WTC11 (cell line): ENCODE measurements around the gene CREB3L1. TPM values are rescaled to one million over a fixed set of nuclear protein-coding genes. Genes with fewer than 3 reads are reported as not detected.

Experiments used
- ATAC-seq: fragments of 200-7000 bp; cut with Tn5 transposase; 2 replicates; pipeline ENCODE4 v1.10.0; 2021; ENCODE audit warnings: mild to moderate bottlenecking, moderate library complexity
- CTCF ChIA-PET: fragments of 300-600 bp; sonication (Branson Sonifier 250); formaldehyde crosslinking; loops from one replicate; lab custom pipeline; 2021; ENCODE audit warnings: antibody characterized with exemption; lab: Charles Lee
- POLR2A ChIA-PET: fragments of 350-600 bp; sonication (Branson Sonifier 250); formaldehyde crosslinking; loops from one replicate; lab custom pipeline; 2021; ENCODE audit warnings: antibody characterized with exemption; lab: Charles Lee
- DNase-seq: peaks from one replicate; pipeline ENCODE4 v3.0.0; 2021; ENCODE audit warnings: low spot score
- H3K27ac Mint-ChIP-seq: 2 replicates; pipeline ENCODE4 v1.8.0; 2021; ENCODE audit warnings: mixed read lengths
- H3K27me3 Mint-ChIP-seq: 2 replicates; pipeline ENCODE4 v1.8.0; 2021; ENCODE audit warnings: low read depth, mild to moderate bottlenecking, moderate library complexity, mixed read lengths
- H3K36me3 Mint-ChIP-seq: 2 replicates; pipeline ENCODE4 v1.8.0; 2021; ENCODE audit warnings: mixed read lengths
- H3K4me1 Mint-ChIP-seq: 2 replicates; pipeline ENCODE4 v1.8.0; 2022; ENCODE audit warnings: mixed read lengths
- H3K4me3 Mint-ChIP-seq: 2 replicates; pipeline ENCODE4 v1.8.0; 2021; ENCODE audit warnings: mild to moderate bottlenecking, moderate library complexity, mixed read lengths
- H3K9me3 Mint-ChIP-seq: 2 replicates; pipeline ENCODE4 v1.8.0; 2021; ENCODE audit warnings: mixed read lengths
- GRHL2 ChIP-seq: fragments of 250-450 bp; sonication (Bioruptor Pico); IDR thresholded peaks from 2 replicates; pipeline ENCODE4 v1.8.0; 2022; ENCODE audit warnings: mild to moderate bottlenecking, moderate library complexity; ENCODE audit not compliant: insufficient replicate concordance, severe bottlenecking
- NFE2L1 ChIP-seq: sonication (generic); formaldehyde crosslinking; IDR thresholded peaks from 2 replicates; pipeline ENCODE4 v1.8.1; 2023; ENCODE audit warnings: missing genetic modification reagents
- NR2C2 ChIP-seq: sonication (generic); formaldehyde crosslinking; IDR thresholded peaks from 2 replicates; pipeline ENCODE4 v1.8.0; 2022; ENCODE audit warnings: mild to moderate bottlenecking, missing genetic modification reagents
- OVOL2 ChIP-seq: fragments of 250-450 bp; sonication (Bioruptor Pico); IDR thresholded peaks from 2 replicates; pipeline ENCODE4 v1.9.0; 2021; ENCODE audit warnings: mild to moderate bottlenecking, borderline replicate concordance
- RELA ChIP-seq: sonication (generic); formaldehyde crosslinking; IDR thresholded peaks from 2 replicates; pipeline ENCODE4 v1.8.1; 2022; ENCODE audit warnings: missing genetic modification reagents, mild to moderate bottlenecking, borderline replicate concordance
- SP1 ChIP-seq: sonication (generic); formaldehyde crosslinking; conservative IDR thresholded peaks from 2 replicates; pipeline ENCODE4 v1.8.1; 2022; ENCODE audit warnings: missing genetic modification reagents
- TP53 ChIP-seq: sonication (generic); formaldehyde crosslinking; IDR thresholded peaks from 2 replicates; pipeline ENCODE4 v1.8.1; 2023; ENCODE audit warnings: mild to moderate bottlenecking, missing genetic modification reagents
- ZNF121 ChIP-seq: sonication (generic); formaldehyde crosslinking; IDR thresholded peaks from 2 replicates; pipeline ENCODE4 v1.8.0; 2023; ENCODE audit warnings: missing genetic modification reagents
- ZNF232 ChIP-seq: sonication (generic); formaldehyde crosslinking; IDR thresholded peaks from 2 replicates; pipeline ENCODE4 v1.8.0; 2022; ENCODE audit warnings: mild to moderate bottlenecking, missing genetic modification reagents
- ZNF317 ChIP-seq: sonication (generic); formaldehyde crosslinking; IDR thresholded peaks from 2 replicates; pipeline ENCODE4 v1.8.1; 2023; ENCODE audit warnings: low read depth, mild to moderate bottlenecking, moderate library complexity, missing genetic modification reagents, borderline replicate concordance
- ZNF423 ChIP-seq: fragments of 250-450 bp; sonication (Bioruptor Pico); IDR thresholded peaks from 2 replicates; pipeline ENCODE4 v2.1.2; 2022; ENCODE audit warnings: mild to moderate bottlenecking, moderate library complexity
- total RNA-seq: library from RNA; stranded (reverse); gene quantifications from 3 replicates; pipeline ENCODE4 v1.2.3, GENCODE V29; 2021
- TF ChIP-seq, protein P1 (sequence below): sonication (generic); formaldehyde crosslinking; IDR thresholded peaks from 2 replicates; pipeline ENCODE4 v1.8.1; 2022; ENCODE audit warnings: low read depth, missing genetic modification reagents, borderline replicate concordance
- TF ChIP-seq, protein P2 (sequence below): fragments of 250-450 bp; sonication (Bioruptor Pico); IDR thresholded peaks from 2 replicates; pipeline ENCODE4 v1.9.0; 2021; ENCODE audit warnings: mild to moderate bottlenecking
- TF ChIP-seq, protein P3 (sequence below): sonication (generic); formaldehyde crosslinking; IDR thresholded peaks from 2 replicates; pipeline ENCODE4 v1.8.0; 2023; ENCODE audit warnings: missing genetic modification reagents
- TF ChIP-seq, protein P4 (sequence below): fragments of 250-450 bp; sonication (Bioruptor Pico); IDR thresholded peaks from 2 replicates; pipeline ENCODE4 v2.1.2; 2022; ENCODE audit warnings: mild to moderate bottlenecking, moderate library complexity
- TF ChIP-seq, protein P5 (sequence below): sonication (generic); formaldehyde crosslinking; IDR thresholded peaks from 2 replicates; pipeline ENCODE4 v1.8.0; 2022; ENCODE audit warnings: missing genetic modification reagents
- TF ChIP-seq, protein P6 (sequence below): sonication (generic); formaldehyde crosslinking; IDR thresholded peaks from 2 replicates; pipeline ENCODE4 v1.8.1; 2022; ENCODE audit warnings: low read depth, mild to moderate bottlenecking, moderate library complexity, missing genetic modification reagents, borderline replicate concordance

The CREB3L1 gene
- total RNA-seq, 1 experiment from 2014 or later = 10.9 TPM

DNA sequence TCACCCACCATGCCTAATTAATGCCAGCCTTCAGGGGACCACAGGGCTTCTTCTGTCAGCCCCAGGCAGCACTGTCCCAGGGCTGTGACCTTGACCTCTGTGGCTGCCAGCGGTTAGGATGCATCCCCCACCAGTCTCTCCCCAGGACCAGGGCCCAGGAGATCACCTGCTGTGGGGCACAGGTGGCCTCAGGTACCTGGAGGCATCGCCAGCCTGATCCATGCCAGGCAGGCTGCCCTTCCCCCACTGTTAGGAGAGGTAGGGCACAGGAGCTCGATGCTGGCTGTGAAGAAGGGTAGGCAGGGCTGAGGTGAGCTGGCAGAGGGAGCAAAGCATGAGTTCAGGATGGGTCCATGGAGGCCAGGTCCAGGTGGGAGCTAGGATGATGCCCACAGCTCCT lies 87.3 kb downstream of the CREB3L1 start:
- no peak for ATAC-seq
- no peaks in the 10 kb centered on the region for H3K27me3 Mint-ChIP-seq
- H3K4me3 Mint-ChIP-seq = no peak overlapping the region
- H3K36me3 Mint-ChIP-seq = peaks cover 11% of the 10 kb centered on the region
- TF ChIP-seq OVOL2 (CRISPR knock-in tag) (no peak), ZNF423 (CRISPR knock-in tag) (no peak), GRHL2 (CRISPR knock-in tag) (no peak), ZNF232 (CRISPR knock-in tag) (no peak)
- TF ChIP-seq, protein P1, sequence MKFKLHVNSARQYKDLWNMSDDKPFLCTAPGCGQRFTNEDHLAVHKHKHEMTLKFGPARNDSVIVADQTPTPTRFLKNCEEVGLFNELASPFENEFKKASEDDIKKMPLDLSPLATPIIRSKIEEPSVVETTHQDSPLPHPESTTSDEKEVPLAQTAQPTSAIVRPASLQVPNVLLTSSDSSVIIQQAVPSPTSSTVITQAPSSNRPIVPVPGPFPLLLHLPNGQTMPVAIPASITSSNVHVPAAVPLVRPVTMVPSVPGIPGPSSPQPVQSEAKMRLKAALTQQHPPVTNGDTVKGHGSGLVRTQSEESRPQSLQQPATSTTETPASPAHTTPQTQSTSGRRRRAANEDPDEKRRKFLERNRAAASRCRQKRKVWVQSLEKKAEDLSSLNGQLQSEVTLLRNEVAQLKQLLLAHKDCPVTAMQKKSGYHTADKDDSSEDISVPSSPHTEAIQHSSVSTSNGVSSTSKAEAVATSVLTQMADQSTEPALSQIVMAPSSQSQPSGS (CRISPR knock-in tag) = no peak
- TF ChIP-seq, protein P2, sequence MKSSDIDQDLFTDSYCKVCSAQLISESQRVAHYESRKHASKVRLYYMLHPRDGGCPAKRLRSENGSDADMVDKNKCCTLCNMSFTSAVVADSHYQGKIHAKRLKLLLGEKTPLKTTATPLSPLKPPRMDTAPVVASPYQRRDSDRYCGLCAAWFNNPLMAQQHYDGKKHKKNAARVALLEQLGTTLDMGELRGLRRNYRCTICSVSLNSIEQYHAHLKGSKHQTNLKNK (CRISPR knock-in tag) = no peak
- TF ChIP-seq, protein P3, sequence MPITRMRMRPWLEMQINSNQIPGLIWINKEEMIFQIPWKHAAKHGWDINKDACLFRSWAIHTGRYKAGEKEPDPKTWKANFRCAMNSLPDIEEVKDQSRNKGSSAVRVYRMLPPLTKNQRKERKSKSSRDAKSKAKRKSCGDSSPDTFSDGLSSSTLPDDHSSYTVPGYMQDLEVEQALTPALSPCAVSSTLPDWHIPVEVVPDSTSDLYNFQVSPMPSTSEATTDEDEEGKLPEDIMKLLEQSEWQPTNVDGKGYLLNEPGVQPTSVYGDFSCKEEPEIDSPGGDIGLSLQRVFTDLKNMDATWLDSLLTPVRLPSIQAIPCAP = no peak
- TF ChIP-seq, all 79 proteins: peak for 0
- Mint-ChIP-seq H3K4me1 (peaks cover 38% of the 10 kb centered on the region), H3K27ac (no peak overlapping the region; the same call in 1 of the 2 replicates), H3K9me3 (no peaks in the 10 kb centered on the region)
- ChIA-PET CTCF (interaction anchor here (0.5 to 11.8 kb wide), 10 partner anchors 12 to 352 kb away, joined by 3 to 231 read pairs (median 8); no protein-coding TSS in a partner anchor), POLR2A (interaction anchor here (1.4 kb wide), 1 partner anchor 13 kb away, joined by 6 read pairs; no protein-coding TSS in a partner anchor)
- DNase-seq = no peak

DNA sequence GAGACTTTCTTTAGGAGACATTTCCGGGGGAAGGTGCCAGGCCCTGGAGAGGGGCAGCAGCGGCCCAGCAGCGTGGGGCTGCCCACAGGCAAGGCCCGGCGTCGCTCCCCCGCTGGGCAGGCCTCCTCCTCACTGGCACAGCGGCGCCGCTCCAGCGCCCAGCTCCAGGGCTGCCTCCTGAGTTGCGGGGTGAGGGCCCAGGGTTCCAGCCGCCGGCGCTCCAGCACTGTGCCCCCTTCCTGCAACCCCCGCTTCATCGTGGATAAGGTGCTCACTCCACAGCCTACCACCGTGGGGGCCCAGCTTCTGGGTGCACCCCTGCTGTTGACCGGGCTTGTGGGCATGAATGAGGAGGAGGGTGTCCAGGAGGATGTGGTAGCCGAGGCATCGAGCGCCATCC lies 88.8 kb downstream of the CREB3L1 start:
- H3K4me1 Mint-ChIP-seq = peaks cover 32% of the 10 kb centered on the region

DNA sequence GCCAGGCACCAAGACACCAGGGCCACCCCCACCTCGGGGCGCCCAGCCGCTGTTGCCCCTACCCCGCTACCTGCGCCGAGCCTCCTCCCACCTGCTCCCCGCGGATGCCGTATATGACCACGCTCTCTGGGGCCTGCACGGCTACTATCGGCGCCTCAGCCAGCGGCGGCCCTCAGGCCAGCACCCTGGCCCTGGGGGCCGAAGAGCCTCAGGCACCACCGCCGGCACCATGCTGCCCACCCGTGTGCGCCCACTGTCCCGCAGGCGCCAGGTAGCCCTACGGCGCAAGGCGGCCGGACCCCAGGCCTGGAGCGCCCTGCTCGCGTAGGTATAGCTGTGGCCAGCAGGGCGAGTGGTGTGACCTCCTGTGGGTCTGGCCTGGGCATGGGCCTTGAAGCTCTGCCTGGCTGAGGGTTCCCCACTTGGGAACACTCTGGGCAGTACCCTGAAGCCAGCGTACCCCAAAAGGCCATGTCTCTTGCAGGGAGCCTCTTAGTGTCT lies 89.2 kb downstream of the CREB3L1 start:
- Mint-ChIP-seq H3K27me3 (no peaks in the 10 kb centered on the region), H3K9me3 (no peaks in the 10 kb centered on the region), H3K4me1 (peaks cover 29% of the 10 kb centered on the region), H3K27ac (no peak overlapping the region), H3K4me3 (no peak overlapping the region), H3K36me3 (peaks cover 18% of the 10 kb centered on the region)
- CTCF ChIA-PET = interaction anchor here (0.6 to 11.8 kb wide), 18 partner anchors 12 to 529 kb away, joined by 3 to 231 read pairs (median 4); no protein-coding TSS in a partner anchor
- TF ChIP-seq NFE2L1 (CRISPR knock-in tag) (no peak), TP53 (CRISPR knock-in tag) (0 out of 2 replicates have a peak, but pooled peaks have one; percentile 1)
- POLR2A ChIA-PET = interaction anchor here (1.3 kb wide), 1 partner anchor 13 kb away, joined by 5 read pairs; no protein-coding TSS in a partner anchor
- ATAC-seq (0 out of 2 replicates have a peak, but pooled peaks have one; percentile 4), DNase-seq (no peak)

More for the DNA sequence above, 88.8 kb downstream of the CREB3L1 start:
- H3K36me3 Mint-ChIP-seq = peaks cover 15% of the 10 kb centered on the region
- H3K4me3 Mint-ChIP-seq = no peak overlapping the region
- ATAC-seq (no peak), DNase-seq (no peak)
- TF ChIP-seq TP53 (CRISPR knock-in tag) (0 out of 2 replicates have a peak, but pooled peaks have one; percentile 8), RELA (CRISPR knock-in tag) (no peak)
- H3K27ac Mint-ChIP-seq = no peak overlapping the region
- ChIA-PET POLR2A (interaction anchor here (1.3 to 1.4 kb wide), 2 partner anchors 13 to 14 kb away, joined by 5 to 6 read pairs; no protein-coding TSS in a partner anchor), CTCF (interaction anchor here (0.9 to 11.8 kb wide), 15 partner anchors 13 to 530 kb away, joined by 3 to 231 read pairs (median 6); no protein-coding TSS in a partner anchor)
- no peaks in the 10 kb centered on the region for H3K27me3 Mint-ChIP-seq
- H3K9me3 Mint-ChIP-seq = no peaks in the 10 kb centered on the region

DNA sequence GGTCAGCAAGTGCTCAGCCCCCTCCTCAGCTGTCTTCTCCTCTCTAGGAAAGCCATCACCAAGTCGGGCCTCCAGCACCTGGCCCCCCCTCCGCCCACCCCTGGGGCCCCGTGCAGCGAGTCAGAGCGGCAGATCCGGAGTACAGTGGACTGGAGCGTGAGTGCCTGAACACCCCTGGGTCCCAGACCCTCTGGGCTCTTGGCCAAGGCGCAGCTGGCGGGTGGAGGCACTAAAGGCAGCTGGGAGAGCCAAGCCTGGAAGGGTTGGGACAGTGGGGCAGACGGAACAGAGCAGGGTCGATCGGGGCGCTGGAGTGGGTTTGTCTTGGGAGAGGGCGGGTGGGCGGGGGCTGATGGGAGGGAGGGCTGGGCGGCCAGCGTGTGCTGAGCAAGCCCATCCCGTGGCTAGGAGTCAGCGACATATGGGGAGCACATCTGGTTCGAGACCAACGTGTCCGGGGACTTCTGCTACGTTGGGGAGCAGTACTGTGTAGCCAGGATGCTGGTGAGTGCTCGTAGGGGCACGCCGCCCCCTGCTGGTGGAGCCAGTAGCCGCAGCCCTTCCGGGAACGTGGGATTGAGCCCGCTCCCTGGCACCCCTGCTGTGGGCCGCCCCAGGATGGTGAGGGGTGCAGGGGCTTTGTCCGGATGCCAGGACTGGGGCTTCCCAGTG lies 89.9 kb downstream of the CREB3L1 start:
- ChIA-PET CTCF (interaction anchor here (0.6 to 11.8 kb wide), 19 partner anchors 11 to 529 kb away, joined by 3 to 231 read pairs (median 4); no protein-coding TSS in a partner anchor), POLR2A (interaction anchor here (1.3 kb wide), 1 partner anchor 12 kb away, joined by 5 read pairs; no protein-coding TSS in a partner anchor)
- TF ChIP-seq, protein P4, sequence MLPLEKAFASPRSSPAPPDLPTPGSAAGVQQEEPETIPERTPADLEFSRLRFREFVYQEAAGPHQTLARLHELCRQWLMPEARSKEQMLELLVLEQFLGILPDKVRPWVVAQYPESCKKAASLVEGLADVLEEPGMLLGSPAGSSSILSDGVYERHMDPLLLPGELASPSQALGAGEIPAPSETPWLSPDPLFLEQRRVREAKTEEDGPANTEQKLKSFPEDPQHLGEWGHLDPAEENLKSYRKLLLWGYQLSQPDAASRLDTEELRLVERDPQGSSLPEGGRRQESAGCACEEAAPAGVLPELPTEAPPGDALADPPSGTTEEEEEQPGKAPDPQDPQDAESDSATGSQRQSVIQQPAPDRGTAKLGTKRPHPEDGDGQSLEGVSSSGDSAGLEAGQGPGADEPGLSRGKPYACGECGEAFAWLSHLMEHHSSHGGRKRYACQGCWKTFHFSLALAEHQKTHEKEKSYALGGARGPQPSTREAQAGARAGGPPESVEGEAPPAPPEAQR = no peak
- TF ChIP-seq SP1 (CRISPR knock-in tag) = 0 out of 2 replicates have a peak, but pooled peaks have one; percentile 34
- TF ChIP-seq ZNF317 = no peak
- TF ChIP-seq, protein P5, sequence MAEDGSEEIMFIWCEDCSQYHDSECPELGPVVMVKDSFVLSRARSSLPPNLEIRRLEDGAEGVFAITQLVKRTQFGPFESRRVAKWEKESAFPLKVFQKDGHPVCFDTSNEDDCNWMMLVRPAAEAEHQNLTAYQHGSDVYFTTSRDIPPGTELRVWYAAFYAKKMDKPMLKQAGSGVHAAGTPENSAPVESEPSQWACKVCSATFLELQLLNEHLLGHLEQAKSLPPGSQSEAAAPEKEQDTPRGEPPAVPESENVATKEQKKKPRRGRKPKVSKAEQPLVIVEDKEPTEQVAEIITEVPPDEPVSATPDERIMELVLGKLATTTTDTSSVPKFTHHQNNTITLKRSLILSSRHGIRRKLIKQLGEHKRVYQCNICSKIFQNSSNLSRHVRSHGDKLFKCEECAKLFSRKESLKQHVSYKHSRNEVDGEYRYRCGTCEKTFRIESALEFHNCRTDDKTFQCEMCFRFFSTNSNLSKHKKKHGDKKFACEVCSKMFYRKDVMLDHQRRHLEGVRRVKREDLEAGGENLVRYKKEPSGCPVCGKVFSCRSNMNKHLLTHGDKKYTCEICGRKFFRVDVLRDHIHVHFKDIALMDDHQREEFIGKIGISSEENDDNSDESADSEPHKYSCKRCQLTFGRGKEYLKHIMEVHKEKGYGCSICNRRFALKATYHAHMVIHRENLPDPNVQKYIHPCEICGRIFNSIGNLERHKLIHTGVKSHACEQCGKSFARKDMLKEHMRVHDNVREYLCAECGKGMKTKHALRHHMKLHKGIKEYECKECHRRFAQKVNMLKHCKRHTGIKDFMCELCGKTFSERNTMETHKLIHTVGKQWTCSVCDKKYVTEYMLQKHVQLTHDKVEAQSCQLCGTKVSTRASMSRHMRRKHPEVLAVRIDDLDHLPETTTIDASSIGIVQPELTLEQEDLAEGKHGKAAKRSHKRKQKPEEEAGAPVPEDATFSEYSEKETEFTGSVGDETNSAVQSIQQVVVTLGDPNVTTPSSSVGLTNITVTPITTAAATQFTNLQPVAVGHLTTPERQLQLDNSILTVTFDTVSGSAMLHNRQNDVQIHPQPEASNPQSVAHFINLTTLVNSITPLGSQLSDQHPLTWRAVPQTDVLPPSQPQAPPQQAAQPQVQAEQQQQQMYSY (CRISPR knock-in tag) = no peak
- no peak for TF ChIP-seq NR2C2
- TF ChIP-seq, protein P6, sequence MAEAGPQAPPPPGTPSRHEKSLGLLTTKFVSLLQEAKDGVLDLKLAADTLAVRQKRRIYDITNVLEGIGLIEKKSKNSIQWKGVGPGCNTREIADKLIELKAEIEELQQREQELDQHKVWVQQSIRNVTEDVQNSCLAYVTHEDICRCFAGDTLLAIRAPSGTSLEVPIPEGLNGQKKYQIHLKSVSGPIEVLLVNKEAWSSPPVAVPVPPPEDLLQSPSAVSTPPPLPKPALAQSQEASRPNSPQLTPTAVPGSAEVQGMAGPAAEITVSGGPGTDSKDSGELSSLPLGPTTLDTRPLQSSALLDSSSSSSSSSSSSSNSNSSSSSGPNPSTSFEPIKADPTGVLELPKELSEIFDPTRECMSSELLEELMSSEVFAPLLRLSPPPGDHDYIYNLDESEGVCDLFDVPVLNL = no peak
- no peak for TF ChIP-seq ZNF121 (CRISPR knock-in tag)

More for the DNA sequence above, 89.9 kb downstream of the CREB3L1 start:
- Mint-ChIP-seq H3K4me1 (peaks cover 26% of the 10 kb centered on the region), H3K27ac (no peak overlapping the region; the same call in 1 of the 2 replicates), H3K9me3 (no peaks in the 10 kb centered on the region), H3K4me3 (no peak overlapping the region), H3K36me3 (peaks cover 18% of the 10 kb centered on the region), H3K27me3 (no peaks in the 10 kb centered on the region)
- ATAC-seq (peak; percentile 66), DNase-seq (peak; percentile 89)
